Choroid plexus epithelial cell (primary cell): ENCODE measurements around the gene KMT2E.

Source experiments
- DNase-seq: peaks from one replicate; pipeline ENCODE4 v3.0.0-alpha.2; 2010; ENCODE audit warnings: low read depth
- H3K4me3 ChIP-seq: 2 replicates; pipeline ENCODE4 v1.5.1; 2011; ENCODE audit warnings: low read depth, mild to moderate bottlenecking, control low read depth, low read length, moderate library complexity
- TF ChIP-seq, protein P1 (sequence below): conservative IDR thresholded peaks from 2 replicates; pipeline ENCODE4 v1.5.1; 2011; ENCODE audit warnings: low read depth, mild to moderate bottlenecking, control low read depth, inconsistent platforms, low read length, moderate library complexity

Gene KMT2E

DNA sequence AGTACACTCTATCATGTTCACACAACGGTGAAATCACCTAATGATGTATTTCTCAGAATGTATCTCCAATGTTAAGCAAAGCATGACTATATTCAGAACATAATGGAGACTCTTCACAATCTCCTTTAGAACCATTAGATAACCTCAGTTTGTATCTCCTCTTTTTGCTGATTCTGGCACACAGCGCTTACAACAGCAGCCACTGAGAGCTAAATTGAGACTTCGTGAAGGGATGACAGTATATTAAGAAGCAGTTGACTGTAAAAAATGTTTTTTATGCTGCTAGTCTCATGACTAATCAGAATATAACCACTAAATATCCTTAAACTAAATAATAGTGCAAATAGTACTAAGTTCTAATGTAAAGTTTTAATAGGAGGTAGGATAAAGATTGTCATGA lies 46.9 kb downstream of the KMT2E start:
- no peak for DNase-seq
- TF ChIP-seq, protein P1, sequence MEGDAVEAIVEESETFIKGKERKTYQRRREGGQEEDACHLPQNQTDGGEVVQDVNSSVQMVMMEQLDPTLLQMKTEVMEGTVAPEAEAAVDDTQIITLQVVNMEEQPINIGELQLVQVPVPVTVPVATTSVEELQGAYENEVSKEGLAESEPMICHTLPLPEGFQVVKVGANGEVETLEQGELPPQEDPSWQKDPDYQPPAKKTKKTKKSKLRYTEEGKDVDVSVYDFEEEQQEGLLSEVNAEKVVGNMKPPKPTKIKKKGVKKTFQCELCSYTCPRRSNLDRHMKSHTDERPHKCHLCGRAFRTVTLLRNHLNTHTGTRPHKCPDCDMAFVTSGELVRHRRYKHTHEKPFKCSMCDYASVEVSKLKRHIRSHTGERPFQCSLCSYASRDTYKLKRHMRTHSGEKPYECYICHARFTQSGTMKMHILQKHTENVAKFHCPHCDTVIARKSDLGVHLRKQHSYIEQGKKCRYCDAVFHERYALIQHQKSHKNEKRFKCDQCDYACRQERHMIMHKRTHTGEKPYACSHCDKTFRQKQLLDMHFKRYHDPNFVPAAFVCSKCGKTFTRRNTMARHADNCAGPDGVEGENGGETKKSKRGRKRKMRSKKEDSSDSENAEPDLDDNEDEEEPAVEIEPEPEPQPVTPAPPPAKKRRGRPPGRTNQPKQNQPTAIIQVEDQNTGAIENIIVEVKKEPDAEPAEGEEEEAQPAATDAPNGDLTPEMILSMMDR: no peak
- no peak overlapping the region for H3K4me3 ChIP-seq

DNA sequence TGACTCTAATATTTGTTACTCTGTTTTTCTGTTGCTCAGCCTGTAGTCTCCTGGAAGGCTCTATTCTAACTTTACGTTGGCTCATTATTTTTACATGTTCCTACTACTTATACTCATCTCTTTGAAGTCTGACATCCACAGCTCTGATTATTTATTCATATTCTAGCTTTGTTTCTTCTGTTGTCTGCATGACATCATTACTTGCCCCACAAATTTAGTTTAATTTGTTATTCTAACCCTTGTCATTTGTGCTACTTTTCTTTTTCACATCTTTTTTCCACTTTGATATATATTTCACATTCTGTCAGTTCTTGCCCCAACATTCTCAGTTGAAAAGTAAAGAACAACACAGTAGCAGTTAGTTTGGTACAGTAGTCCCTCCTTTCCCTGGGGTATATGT lies 51.1 kb downstream of the KMT2E start:
- no peak for DNase-seq
- no peak overlapping the region for H3K4me3 ChIP-seq
- TF ChIP-seq, protein P1: no peak

DNA sequence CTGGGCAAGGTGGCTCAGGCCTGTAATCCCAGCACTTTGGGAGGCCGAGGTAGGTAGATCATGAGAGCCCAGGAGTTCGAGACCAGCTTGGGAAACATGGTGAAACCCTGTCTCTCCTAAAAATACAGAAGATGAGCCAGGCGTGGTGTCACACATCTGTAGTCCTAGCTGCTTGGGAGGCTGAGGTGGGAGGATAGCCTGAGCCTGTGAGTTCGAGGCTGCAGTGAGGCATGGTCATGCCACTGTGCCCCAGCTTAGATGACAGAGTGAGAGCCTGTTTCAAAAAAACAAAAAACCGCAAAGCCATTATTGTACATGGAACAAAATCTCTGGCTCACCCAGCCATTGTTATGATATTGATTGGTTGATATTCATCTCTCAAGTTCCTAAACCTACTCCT lies 53.7 kb downstream of the KMT2E start:
- DNase-seq: no peak
- TF ChIP-seq, protein P1: no peak
- H3K4me3 ChIP-seq: no peak overlapping the region

DNA sequence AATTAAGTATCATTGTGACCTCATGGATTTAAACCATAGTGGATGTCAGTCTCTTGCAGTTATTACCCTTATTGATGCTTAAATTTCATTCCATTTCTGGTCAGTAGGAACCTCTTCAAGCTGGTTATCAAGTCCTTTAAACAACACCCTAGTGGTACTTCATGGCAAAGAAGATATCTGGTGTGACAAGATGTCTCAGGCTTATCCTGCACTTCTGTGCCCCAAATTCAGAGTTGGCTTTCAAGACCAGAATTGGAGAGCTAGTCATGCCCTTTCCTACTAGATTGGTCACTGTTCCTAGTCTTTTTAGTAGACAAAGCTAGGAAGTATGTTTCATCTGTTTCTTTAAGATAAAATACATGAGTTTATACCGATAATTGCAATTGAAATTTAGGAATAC lies 54.9 kb downstream of the KMT2E start:
- DNase-seq: no peak
- no peak overlapping the region for H3K4me3 ChIP-seq
- TF ChIP-seq, protein P1: no peak

DNA sequence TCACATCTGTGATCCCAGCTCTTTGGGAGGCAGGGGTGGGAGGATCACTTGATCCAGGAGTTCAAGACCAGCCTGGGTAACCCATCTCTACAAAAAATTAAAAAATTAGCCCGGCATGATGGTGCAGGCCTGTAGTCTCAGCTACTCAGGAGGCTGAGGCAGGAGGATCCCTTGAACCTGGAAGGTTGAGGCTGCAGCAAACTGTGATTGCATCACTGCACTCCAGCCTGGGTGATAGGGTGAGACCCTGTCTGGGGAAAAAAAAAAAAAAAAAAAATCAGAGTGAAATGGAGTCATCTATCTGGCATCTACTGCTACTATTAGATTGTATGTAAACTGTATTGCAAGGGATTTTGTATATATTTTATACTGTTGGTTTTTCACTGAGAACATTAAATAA lies 59.1 kb downstream of the KMT2E start:
- no peak overlapping the region for H3K4me3 ChIP-seq
- no peak for DNase-seq
- TF ChIP-seq, protein P1: no peak

DNA sequence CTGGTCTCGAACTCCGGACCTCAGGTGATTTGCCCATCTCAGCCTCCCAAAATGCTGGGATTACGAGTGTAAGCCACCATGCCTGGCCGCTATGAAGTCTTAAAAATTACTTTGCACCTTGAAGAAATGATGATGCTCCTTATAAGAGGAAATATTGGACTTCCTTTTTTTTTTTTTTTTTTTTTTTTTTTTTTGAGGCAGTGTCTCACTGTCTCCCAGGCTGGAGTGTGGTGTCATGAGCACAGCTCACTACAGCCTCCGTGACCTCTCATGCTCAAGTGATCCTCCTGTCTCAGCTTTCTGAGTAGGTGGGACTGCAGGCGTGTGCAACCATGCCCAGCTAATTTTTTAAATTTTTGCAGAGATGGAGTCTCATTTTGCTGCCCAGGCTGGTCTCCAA lies 65.3 kb downstream of the KMT2E start:
- no peak overlapping the region for H3K4me3 ChIP-seq
- TF ChIP-seq, protein P1: no peak
- DNase-seq: no peak

DNA sequence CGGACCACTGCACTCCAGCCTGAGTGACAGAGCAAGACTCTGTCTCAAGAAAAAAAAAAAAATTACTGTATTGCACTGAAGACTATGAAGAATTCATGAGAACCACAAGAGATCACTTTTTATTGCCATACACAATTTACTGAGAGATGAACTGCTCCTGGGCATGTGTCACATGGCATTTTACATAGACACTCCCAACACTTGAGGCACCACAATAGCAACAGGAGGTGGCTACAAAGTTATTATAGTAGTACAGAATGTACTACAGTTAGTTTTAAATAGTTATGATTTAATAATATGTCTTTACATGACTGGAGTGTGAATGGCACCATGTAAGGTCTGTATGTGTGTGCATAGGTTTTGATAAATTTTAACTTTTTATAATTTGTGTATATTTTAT lies 70.6 kb downstream of the KMT2E start:
- TF ChIP-seq, protein P1: no peak
- no peak for DNase-seq
- no peak overlapping the region for H3K4me3 ChIP-seq
